NCI-H2029 treated with DMSO at 0.1 percent for 48 hours (cell line): Measurements from ENCODE around the gene KLF5.

Experiments
- DNase-seq: peaks from one replicate; lab custom pipeline; 2025; lab: John Stamatoyannopoulos, UW

KLF5 gene

GRCh38 chr13:73059460-73060250, 850 bp downstream of the KLF5 start:
- DNase-seq = no peak

GRCh38 chr13:73060251-73061160, 1.7 kb downstream of the KLF5 start:
- DNase-seq = no peak

- no peak for DNase-seq
These were observed 2.7 kb downstream of the KLF5 start for GRCh38 chr13:73061473-73061872.

- DNase-seq = no peak
These were observed 3.1 kb downstream of the KLF5 start for GRCh38 chr13:73061876-73062275.

- DNase-seq = no peak
These were observed 3.7 kb downstream of the KLF5 start for GRCh38 chr13:73062468-73062867.

GRCh38 chr13:73063166-73063565, 4.4 kb downstream of the KLF5 start:
- no peak for DNase-seq

GRCh38 chr13:73065036-73065435, 6.2 kb downstream of the KLF5 start:
- no peak for DNase-seq

GRCh38 chr13:73065665-73066340, 7.0 kb downstream of the KLF5 start:
- DNase-seq = peak; percentile 20

- DNase-seq = no peak
These were observed 10.5 kb downstream of the KLF5 start for GRCh38 chr13:73069206-73069805.

GRCh38 chr13:73070451-73071098, 11.8 kb downstream of the KLF5 start:
- no peak for DNase-seq

- DNase-seq = no peak
These were observed 13.6 kb downstream of the KLF5 start for GRCh38 chr13:73072239-73072900.

- no peak for DNase-seq
These were observed 14.2 kb downstream of the KLF5 start for GRCh38 chr13:73073050-73073449.

GRCh38 chr13:73074014-73074413, 15.2 kb downstream of the KLF5 start:
- no peak for DNase-seq

- no peak for DNase-seq
These were observed 16.1 kb downstream of the KLF5 start for GRCh38 chr13:73074926-73075325.

GRCh38 chr13:73075546-73075945, 16.7 kb downstream of the KLF5 start:
- no peak for DNase-seq

- no peak for DNase-seq
These were observed 17.1 kb downstream of the KLF5 start for GRCh38 chr13:73075954-73076353.

- DNase-seq = no peak
These were observed 19.1 kb downstream of the KLF5 start for GRCh38 chr13:73077865-73078264.

GRCh38 chr13:73079359-73079758, 20.6 kb downstream of the KLF5 start:
- no peak for DNase-seq

- DNase-seq = no peak
These were observed 22.6 kb downstream of the KLF5 start for GRCh38 chr13:73081256-73081915.

GRCh38 chr13:73082471-73082870, 23.7 kb downstream of the KLF5 start:
- DNase-seq = no peak

- DNase-seq = no peak
These were observed 24.1 kb downstream of the KLF5 start for GRCh38 chr13:73082895-73083294.
